ENCODE measurements around the gene MICOS13.

DNA sequence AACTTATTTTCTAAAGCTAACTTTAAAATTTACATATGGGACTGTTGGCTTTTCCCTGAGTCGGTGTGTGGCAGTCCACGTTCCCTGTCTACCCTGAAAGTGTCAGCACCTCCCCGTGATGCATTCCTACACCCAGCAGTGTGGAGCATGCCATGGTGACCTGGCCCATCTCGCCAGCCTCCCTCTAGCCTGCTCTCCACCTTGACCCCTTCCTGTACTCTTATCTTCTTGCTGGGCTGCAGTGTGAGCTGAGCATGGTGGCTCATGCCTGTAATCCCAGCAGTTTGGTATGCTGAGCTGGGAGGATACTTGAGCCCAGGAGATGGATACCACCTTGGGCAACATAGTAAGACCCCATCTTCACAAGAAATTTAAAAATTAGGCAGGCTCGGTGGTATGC is 25.4 kb downstream of the MICOS13 start:
- TF ChIP-seq, protein P1, sequence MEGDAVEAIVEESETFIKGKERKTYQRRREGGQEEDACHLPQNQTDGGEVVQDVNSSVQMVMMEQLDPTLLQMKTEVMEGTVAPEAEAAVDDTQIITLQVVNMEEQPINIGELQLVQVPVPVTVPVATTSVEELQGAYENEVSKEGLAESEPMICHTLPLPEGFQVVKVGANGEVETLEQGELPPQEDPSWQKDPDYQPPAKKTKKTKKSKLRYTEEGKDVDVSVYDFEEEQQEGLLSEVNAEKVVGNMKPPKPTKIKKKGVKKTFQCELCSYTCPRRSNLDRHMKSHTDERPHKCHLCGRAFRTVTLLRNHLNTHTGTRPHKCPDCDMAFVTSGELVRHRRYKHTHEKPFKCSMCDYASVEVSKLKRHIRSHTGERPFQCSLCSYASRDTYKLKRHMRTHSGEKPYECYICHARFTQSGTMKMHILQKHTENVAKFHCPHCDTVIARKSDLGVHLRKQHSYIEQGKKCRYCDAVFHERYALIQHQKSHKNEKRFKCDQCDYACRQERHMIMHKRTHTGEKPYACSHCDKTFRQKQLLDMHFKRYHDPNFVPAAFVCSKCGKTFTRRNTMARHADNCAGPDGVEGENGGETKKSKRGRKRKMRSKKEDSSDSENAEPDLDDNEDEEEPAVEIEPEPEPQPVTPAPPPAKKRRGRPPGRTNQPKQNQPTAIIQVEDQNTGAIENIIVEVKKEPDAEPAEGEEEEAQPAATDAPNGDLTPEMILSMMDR (IDR thresholded peaks at IDR 0.05) = no peak
- TF ChIP-seq POLR2AphosphoS5 (IDR thresholded peaks at IDR 0.05; ENCODE audit: low read depth, low read length) = no peak
- TF ChIP-seq, protein P2, sequence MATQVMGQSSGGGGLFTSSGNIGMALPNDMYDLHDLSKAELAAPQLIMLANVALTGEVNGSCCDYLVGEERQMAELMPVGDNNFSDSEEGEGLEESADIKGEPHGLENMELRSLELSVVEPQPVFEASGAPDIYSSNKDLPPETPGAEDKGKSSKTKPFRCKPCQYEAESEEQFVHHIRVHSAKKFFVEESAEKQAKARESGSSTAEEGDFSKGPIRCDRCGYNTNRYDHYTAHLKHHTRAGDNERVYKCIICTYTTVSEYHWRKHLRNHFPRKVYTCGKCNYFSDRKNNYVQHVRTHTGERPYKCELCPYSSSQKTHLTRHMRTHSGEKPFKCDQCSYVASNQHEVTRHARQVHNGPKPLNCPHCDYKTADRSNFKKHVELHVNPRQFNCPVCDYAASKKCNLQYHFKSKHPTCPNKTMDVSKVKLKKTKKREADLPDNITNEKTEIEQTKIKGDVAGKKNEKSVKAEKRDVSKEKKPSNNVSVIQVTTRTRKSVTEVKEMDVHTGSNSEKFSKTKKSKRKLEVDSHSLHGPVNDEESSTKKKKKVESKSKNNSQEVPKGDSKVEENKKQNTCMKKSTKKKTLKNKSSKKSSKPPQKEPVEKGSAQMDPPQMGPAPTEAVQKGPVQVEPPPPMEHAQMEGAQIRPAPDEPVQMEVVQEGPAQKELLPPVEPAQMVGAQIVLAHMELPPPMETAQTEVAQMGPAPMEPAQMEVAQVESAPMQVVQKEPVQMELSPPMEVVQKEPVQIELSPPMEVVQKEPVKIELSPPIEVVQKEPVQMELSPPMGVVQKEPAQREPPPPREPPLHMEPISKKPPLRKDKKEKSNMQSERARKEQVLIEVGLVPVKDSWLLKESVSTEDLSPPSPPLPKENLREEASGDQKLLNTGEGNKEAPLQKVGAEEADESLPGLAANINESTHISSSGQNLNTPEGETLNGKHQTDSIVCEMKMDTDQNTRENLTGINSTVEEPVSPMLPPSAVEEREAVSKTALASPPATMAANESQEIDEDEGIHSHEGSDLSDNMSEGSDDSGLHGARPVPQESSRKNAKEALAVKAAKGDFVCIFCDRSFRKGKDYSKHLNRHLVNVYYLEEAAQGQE (IDR thresholded peaks at IDR 0.05; ENCODE audit: insufficient read depth in 1 of 2, low read depth in 2 of 2, low read length in 1 of 2) = no peak
